CD4-positive, alpha-beta memory T cell (primary cell): ENCODE measurements around the gene ARHGAP1. TPM values are rescaled to one million over a fixed set of nuclear protein-coding genes. Genes with fewer than 3 reads are reported as not detected.
A peak's percentile ranks its signal among the peaks of the same experiment; 100 is the strongest.

Experiments
- CTCF ChIA-PET: fragments of 350-600 bp; sonication (Branson Sonifier 250); formaldehyde crosslinking; loops from one replicate; lab custom pipeline; 2021; ENCODE audit warnings: inconsistent platforms; ENCODE audit not compliant: partially characterized antibody; lab: Charles Lee
- POLR2A ChIA-PET: fragments of 350-600 bp; sonication (Branson Sonifier 250); formaldehyde crosslinking; loops from one replicate; lab custom pipeline; 2021; ENCODE audit not compliant: partially characterized antibody; lab: Charles Lee
- DNase-seq, 5 donors: peaks; one replicate each; pipeline versions ENCODE4 v3.0.0 to v3.0.0-alpha.2; 2020 to 2022; ENCODE audit warnings: mixed read lengths in 1 of 5
- H3K27ac ChIP-seq: one replicate; pipeline ENCODE4 v1.7.0; 2013; ENCODE audit warnings: low read depth, low read length
- H3K27me3 ChIP-seq: 2 replicates; pipeline ENCODE4 v1.7.0; 2013; ENCODE audit warnings: mild to moderate bottlenecking, low read length, moderate library complexity; ENCODE audit not compliant: insufficient read depth
- H3K36me3 ChIP-seq: 2 replicates; pipeline ENCODE4 v1.7.0; 2013; ENCODE audit warnings: mild to moderate bottlenecking, low read length, moderate library complexity; ENCODE audit not compliant: insufficient read depth
- H3K4me1 ChIP-seq: 2 replicates; pipeline ENCODE4 v1.7.0; 2013; ENCODE audit warnings: mild to moderate bottlenecking, low read length, moderate library complexity; ENCODE audit not compliant: insufficient read depth
- H3K4me3 ChIP-seq, 2 donors: one replicate each; pipeline ENCODE4 v1.7.0; 2013; ENCODE audit warnings: low read length in 2 of 2, mild to moderate bottlenecking in 1 of 2
- H3K9me3 ChIP-seq, 2 donors: one replicate each; pipeline ENCODE4 v1.7.0; 2013; ENCODE audit warnings: low read length in 2 of 2, control low read depth in 1 of 2; ENCODE audit not compliant: control insufficient read depth in 1 of 2
- H3K27ac Mint-ChIP-seq, 7 donors: one replicate each; pipeline ENCODE4 v1.8.0; 2020 to 2021; ENCODE audit warnings: mixed read lengths in 7 of 7, mild to moderate bottlenecking in 6 of 7, inconsistent platforms in 3 of 7, moderate library complexity in 3 of 7
- H3K27me3 Mint-ChIP-seq, 2 donors: one replicate each; pipeline ENCODE4 v1.8.0; 2020 to 2021; ENCODE audit warnings: mixed read lengths in 2 of 2
- H3K36me3 Mint-ChIP-seq, 2 donors: one replicate each; pipeline ENCODE4 v1.8.0; 2020 to 2021; ENCODE audit warnings: mixed read lengths in 2 of 2, inconsistent platforms in 1 of 2, mild to moderate bottlenecking in 1 of 2
- H3K4me1 Mint-ChIP-seq, 4 donors: one replicate each; pipeline ENCODE4 v1.8.0; 2020 to 2021; ENCODE audit warnings: mixed read lengths in 4 of 4, mild to moderate bottlenecking in 1 of 4
- H3K4me3 Mint-ChIP-seq, 8 donors: one replicate each; pipeline ENCODE4 v1.8.0; 2020 to 2021; ENCODE audit warnings: mixed read lengths in 8 of 8, mild to moderate bottlenecking in 7 of 8, moderate library complexity in 6 of 8, inconsistent platforms in 3 of 8
- H3K9me3 Mint-ChIP-seq, 8 donors: one replicate each; pipeline ENCODE4 v1.8.0; 2020 to 2021; ENCODE audit warnings: mixed read lengths in 8 of 8, mild to moderate bottlenecking in 5 of 8, inconsistent platforms in 3 of 8, moderate library complexity in 1 of 8
- intact Hi-C: fragments of 100-400 bp; cut with micrococcal nuclease; formaldehyde crosslinking; loops from one replicate; pipeline ENCODE4 v1.15.1; 2023
- polyA plus RNA-seq, 2 donors: library from polyadenylated mRNA; unstranded; fragments of 300-500 nt; fragmentation: Illumina TruSeq; gene quantifications; one replicate each; pipeline ENCODE4 v1.2.3, GENCODE V29; 2021
- total RNA-seq, 2 experiments: library from RNA; stranded (reverse); gene quantifications; one replicate each; pipeline ENCODE4 v1.2.3, GENCODE V29; 2021

ARHGAP1 gene
- total and polyA plus RNA-seq, 4 experiments from 2014 or later: 39.0 to 85.8 (median 66.7) TPM

GRCh38 chr11:46729110-46730027 lies 28.9 kb upstream of the ARHGAP1 start:
- Mint-ChIP-seq H3K4me1 (no peaks in the 10 kb centered on the region), H3K27me3 (no peaks in the 10 kb centered on the region), H3K27ac (no peak overlapping the region), H3K4me3 (no peak overlapping the region), H3K9me3 (no peaks in the 10 kb centered on the region), H3K36me3 (no peaks in the 10 kb centered on the region)
- intact Hi-C loops: no loop called here
- Histone ChIP-seq H3K27me3 (no peaks in the 10 kb centered on the region), H3K27ac (no peak overlapping the region), H3K36me3 (no peaks in the 10 kb centered on the region), H3K9me3 (no peaks in the 10 kb centered on the region), H3K4me1 (no peaks in the 10 kb centered on the region), H3K4me3 (no peak overlapping the region)
- DNase-seq: no peak
- ChIA-PET POLR2A (interaction anchor here (1.0 kb wide), 1 partner anchor 14 kb away, joined by 3 read pairs; no protein-coding TSS in a partner anchor), CTCF (interaction anchor here (0.6 kb wide), 1 partner anchor 44 kb away, joined by 3 read pairs; no protein-coding TSS in a partner anchor)

DNA sequence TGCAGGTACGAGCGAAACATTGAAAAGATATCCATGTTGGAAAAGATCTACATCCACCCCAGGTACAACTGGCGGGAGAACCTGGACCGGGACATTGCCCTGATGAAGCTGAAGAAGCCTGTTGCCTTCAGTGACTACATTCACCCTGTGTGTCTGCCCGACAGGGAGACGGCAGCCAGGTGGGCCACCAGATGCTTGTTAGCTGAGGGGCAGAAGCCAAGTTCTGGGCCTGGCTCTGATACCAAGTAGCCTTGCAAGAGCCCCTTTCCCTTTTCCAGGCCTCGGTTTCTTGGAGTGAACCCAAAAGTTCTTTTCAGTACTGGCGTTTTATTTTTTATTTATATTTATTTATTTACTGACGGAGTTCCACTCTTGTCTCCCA lies 28.2 kb upstream of the ARHGAP1 start:
- Mint-ChIP-seq H3K27ac (no peak overlapping the region), H3K27me3 (no peaks in the 10 kb centered on the region), H3K4me1 (no peaks in the 10 kb centered on the region), H3K36me3 (no peaks in the 10 kb centered on the region), H3K9me3 (no peaks in the 10 kb centered on the region), H3K4me3 (no peak overlapping the region)
- Histone ChIP-seq H3K27me3 (no peaks in the 10 kb centered on the region), H3K9me3 (no peaks in the 10 kb centered on the region), H3K36me3 (no peaks in the 10 kb centered on the region), H3K4me1 (no peaks in the 10 kb centered on the region), H3K27ac (no peak overlapping the region), H3K4me3 (no peak overlapping the region)
- ChIA-PET POLR2A (interaction anchor here (1.0 kb wide), 1 partner anchor 15 kb away, joined by 3 read pairs; no protein-coding TSS in a partner anchor), CTCF (no interaction called here)
- intact Hi-C loops: no loop called here
- DNase-seq: no peak

DNA sequence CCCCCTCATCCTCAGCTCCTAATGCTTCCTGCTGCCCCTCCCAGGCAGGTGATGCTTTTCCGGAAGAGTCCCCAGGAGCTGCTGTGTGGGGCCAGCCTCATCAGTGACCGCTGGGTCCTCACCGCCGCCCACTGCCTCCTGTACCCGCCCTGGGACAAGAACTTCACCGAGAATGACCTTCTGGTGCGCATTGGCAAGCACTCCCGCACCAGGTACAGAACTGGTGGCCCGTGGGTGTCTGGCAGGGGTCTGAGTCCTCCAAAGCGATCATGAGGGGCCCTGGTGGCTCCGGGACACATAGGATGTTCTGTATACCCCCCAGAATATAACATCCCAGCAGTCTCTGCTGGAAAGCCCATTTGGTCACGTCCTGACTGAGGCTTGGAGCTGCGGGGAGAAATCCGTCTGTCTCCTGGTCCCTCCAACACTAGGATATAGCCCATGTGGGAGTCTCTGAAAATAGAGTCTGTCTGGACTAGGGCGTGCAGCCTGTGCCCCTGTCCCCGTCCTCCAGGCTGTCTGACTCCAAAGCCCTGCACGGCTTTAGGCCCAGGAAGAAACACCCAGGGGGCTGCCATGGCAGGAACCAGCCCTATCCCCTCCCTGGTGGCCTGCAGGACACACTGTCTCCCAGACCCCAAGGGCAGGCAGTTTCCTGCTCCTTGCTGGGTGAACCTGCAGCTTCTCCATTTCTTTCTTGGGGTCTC lies 27.7 kb upstream of the ARHGAP1 start:
- Mint-ChIP-seq H3K27me3 (no peaks in the 10 kb centered on the region), H3K36me3 (no peaks in the 10 kb centered on the region), H3K9me3 (no peaks in the 10 kb centered on the region), H3K4me3 (no peak overlapping the region), H3K27ac (no peak overlapping the region), H3K4me1 (no peaks in the 10 kb centered on the region)
- DNase-seq: no peak
- no peak overlapping the region for H3K4me3 ChIP-seq
- POLR2A ChIA-PET: no interaction called here
- intact Hi-C loops: no loop called here
- CTCF ChIA-PET: no interaction called here
- H3K4me1 ChIP-seq: no peaks in the 10 kb centered on the region
- no peak overlapping the region for H3K27ac ChIP-seq
- H3K9me3 ChIP-seq: no peaks in the 10 kb centered on the region
- no peaks in the 10 kb centered on the region for H3K36me3 ChIP-seq
- no peaks in the 10 kb centered on the region for H3K27me3 ChIP-seq

- Histone ChIP-seq H3K27me3 (no peaks in the 10 kb centered on the region), H3K36me3 (no peaks in the 10 kb centered on the region), H3K27ac (no peak overlapping the region), H3K4me1 (no peaks in the 10 kb centered on the region), H3K4me3 (no peak overlapping the region), H3K9me3 (no peaks in the 10 kb centered on the region)
- no peaks in the 10 kb centered on the region for H3K36me3 Mint-ChIP-seq
- intact Hi-C loops: no loop called here
- POLR2A ChIA-PET: no interaction called here
- no peak overlapping the region for H3K4me3 Mint-ChIP-seq
- H3K4me1 Mint-ChIP-seq: peaks cover 0 to 2% (median 0%) of the 10 kb centered on the region in 4 donors
- no peaks in the 10 kb centered on the region for H3K9me3 Mint-ChIP-seq
- no peak overlapping the region for H3K27ac Mint-ChIP-seq
- CTCF ChIA-PET: no interaction called here
- DNase-seq: no peak
- H3K27me3 Mint-ChIP-seq: no peaks in the 10 kb centered on the region
Measured at GRCh38 chr11:46726206-46726862, 25.9 kb upstream of the ARHGAP1 start.

DNA sequence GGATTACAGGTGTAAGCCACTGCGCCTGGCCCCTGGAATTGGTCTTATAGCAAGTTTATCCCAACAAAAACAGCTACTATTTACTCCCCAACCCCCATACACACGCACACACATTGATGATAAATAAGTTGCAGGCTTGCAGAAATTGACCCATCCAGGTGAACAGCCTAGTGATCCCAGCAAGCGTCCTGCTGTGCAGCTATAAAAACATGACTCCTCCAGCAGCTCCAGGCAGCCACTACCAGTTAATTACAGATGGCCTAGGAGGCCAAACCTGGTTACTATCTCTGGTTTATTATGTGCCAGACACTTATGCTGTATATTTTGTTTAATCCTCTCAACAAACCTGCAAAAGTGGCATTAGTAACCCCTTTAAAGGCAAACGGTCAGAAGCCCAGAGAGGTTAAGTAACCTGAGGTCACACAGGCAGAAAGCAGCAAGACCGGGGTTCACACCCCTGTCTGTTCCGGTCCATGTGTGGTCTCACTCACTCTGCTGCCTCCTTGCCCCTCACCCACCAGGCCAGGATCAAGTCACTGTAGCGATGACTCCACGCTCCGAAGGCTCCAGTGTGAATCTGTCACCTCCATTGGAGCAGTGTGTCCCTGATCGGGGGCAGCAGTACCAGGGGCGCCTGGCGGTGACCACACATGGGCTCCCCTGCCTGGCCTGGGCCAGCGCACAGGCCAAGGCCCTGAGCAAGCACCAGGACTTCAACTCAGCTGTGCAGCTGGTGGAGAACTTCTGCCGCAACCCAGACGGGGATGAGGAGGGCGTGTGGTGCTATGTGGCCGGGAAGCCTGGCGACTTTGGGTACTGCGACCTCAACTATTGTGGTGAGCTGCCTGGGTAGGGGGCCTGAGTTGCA lies 25.2 kb upstream of the ARHGAP1 start:
- no peaks in the 10 kb centered on the region for H3K9me3 ChIP-seq
- H3K9me3 Mint-ChIP-seq: no peaks in the 10 kb centered on the region
- no peaks in the 10 kb centered on the region for H3K27me3 Mint-ChIP-seq
- H3K4me1 Mint-ChIP-seq: peaks cover 0 to 3% (median 0%) of the 10 kb centered on the region in 4 donors
- ChIA-PET POLR2A (no interaction called here), CTCF (no interaction called here)
- intact Hi-C loops: no loop called here
- no peaks in the 10 kb centered on the region for H3K4me1 ChIP-seq
- H3K4me3 ChIP-seq: no peak overlapping the region
- no peak for DNase-seq
- no peak overlapping the region for H3K27ac ChIP-seq
- no peaks in the 10 kb centered on the region for H3K36me3 ChIP-seq
- H3K27me3 ChIP-seq: no peaks in the 10 kb centered on the region
- no peak overlapping the region for H3K4me3 Mint-ChIP-seq
- no peaks in the 10 kb centered on the region for H3K36me3 Mint-ChIP-seq
- no peak overlapping the region for H3K27ac Mint-ChIP-seq

DNA sequence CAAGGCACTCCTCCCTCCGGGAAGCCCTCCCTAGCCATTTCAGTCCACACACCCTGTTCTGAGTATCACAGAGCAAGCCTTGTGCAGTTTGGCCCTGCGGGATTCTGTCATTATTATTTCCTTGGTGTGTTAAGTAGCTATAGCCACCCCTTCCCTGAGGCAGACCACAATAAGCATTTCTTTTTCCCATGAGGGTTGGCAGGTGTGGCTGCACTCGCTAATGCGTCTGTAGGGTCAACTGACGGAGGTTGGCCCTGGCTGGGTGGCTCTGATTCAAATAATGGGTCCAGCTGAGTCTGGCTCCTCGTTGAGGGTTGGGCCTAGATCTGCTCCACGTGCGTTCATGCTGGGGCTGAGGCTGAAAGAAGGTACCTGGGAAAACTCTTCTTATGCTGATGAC lies 23.7 kb upstream of the ARHGAP1 start:
- H3K27me3 ChIP-seq: no peaks in the 10 kb centered on the region
- no peaks in the 10 kb centered on the region for H3K4me1 ChIP-seq
- Mint-ChIP-seq H3K27ac (peak overlapping the region in 1 of 7 donors; percentile 53), H3K27me3 (no peaks in the 10 kb centered on the region), H3K4me3 (no peak overlapping the region), H3K4me1 (peaks cover 0 to 5% (median 0%) of the 10 kb centered on the region in 4 donors), H3K36me3 (no peaks in the 10 kb centered on the region), H3K9me3 (no peaks in the 10 kb centered on the region)
- H3K27ac ChIP-seq: no peak overlapping the region
- no peaks in the 10 kb centered on the region for H3K36me3 ChIP-seq
- H3K4me3 ChIP-seq: no peak overlapping the region
- intact Hi-C loops: no loop called here
- no peak for DNase-seq
- POLR2A ChIA-PET: interaction anchor here (0.5 kb wide), 1 partner anchor 777 kb away, joined by 4 read pairs; no protein-coding TSS in a partner anchor
- CTCF ChIA-PET: no interaction called here
- no peaks in the 10 kb centered on the region for H3K9me3 ChIP-seq
